ENCODE results near the gene CDC42SE2.

CDC42SE2 gene

DNA sequence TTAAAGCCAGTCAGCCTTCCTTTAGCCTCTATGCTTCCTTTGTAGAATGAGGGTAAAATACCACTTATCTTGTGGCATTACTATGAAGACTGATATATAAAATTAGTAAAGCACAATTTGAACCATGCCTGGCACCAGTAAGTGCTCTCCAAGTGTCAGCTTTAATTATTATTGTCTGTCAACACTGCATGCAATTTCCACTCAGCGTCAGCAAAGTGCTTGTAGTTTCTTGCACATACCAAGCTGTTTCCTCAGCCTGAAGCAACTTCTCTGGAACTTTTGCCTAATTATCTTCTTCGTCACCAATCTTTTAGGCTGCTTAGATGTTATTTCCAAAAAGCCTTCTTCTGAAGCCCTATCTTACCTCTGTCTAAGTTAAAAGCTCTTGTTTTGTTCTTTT, 177.3 kb downstream of the CDC42SE2 start:
- DNase-seq (ENCODE audit: low read depth) = no peak

All from stimulated activated CD8-positive, alpha-beta memory T cell treated with anti-CD3 and anti-CD28 coated beads, Interleukin-12 subunit alpha, Interleukin-12 subunit beta, amount 100 ng/mL, for 4 hours (primary cell).